ENCODE measurements around the gene G0S2. TPM values are rescaled to one million over a fixed set of nuclear protein-coding genes. Genes with fewer than 3 reads are reported as not detected.

Gene G0S2
- polyA plus RNA-seq, 1 donor = 5.3 TPM

DNA sequence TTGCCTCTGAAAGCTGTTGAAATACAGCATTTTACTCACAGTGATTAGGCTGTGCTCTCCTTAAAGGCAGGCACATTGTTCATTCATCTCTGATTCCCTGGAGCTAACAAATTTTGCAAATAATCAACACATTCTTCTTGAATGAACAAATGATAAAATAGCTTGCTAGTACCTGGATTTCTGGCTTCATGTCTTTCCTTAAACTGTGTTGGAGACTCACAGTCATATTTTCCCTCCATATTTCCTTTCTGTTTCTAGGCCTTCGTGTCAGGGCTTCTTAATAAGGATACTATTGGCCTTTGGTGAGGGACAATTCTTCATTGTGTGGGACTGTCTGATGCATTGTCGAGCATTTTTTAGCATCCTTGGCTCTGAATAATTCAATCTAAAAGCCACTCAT lies 39.1 kb downstream of the G0S2 start:
- DNase-seq = no peak

DNA sequence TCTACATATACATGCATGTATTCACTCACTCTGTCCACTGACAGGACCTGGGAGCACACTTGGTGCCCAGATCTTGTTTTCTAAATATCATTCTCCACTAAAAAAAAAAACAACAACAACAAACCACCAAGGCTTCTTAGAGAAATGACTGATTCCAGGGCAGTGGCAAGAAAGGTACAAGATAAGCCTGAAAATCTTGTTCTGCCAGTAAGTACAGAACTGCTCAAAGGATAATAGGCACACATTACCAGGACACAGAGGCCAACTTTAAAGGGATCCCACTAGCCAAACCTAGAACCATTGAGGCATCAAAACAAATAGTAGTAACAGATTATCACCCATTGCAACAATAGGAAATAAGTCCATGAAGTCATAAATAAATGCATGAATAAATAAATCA lies 40.1 kb downstream of the G0S2 start:
- no peak for DNase-seq

DNA sequence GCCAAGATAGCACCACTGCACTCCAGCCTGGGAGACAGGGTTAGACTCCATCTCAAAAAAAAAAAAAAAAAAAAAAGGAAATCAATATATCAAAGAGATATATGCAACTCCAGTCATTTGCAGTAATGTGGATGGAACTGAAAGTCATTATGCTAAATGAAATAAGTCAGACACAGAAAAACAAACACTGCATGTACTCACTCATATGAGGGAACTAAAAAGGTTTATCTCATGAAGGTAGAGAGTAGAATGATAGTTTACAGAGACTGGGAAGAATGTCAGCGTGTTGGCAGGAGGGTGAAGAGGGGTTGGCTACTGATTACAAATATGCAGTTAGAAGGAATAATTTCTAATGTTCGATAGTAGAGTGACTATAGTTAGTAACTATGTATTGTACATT lies 42.6 kb downstream of the G0S2 start:
- DNase-seq = no peak

DNA sequence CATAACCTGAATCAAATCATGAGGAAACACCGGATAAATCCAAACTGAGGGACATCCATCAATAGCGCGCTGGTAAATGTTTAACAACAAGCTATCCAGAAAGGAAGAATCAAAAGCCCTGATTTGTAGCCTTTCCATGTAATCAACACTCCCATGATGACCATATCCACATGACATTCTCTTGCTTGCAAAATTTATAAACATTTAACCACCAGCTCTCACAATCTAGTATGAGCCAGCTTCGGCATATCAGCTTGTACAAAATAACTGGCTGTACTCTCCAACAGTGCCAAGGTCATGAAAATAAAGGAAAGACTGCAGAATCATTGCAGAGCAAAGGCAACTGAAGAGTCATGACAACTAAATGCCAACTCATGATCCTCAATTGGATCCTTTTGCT lies 45.1 kb downstream of the G0S2 start:
- DNase-seq = no peak

DNA sequence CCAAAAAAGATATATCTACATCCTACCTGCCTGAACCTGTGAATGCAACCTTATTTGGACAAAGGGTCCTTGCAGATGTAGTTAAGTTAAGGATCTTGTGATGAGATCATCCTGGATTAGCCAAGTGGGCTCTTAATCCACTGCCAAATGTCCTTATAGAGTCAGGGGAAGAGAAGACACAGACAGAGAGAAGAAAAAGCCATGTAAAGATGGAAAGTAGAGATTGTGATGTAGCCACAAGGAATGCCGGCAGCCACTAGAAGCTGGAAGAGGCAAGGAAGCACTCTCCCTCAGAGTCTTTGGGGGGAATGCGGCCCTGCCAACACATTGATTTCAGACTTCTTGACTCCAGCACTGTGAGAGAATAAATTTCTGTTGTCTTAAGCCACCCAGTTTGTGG lies 45.6 kb downstream of the G0S2 start:
- DNase-seq = no peak

DNA sequence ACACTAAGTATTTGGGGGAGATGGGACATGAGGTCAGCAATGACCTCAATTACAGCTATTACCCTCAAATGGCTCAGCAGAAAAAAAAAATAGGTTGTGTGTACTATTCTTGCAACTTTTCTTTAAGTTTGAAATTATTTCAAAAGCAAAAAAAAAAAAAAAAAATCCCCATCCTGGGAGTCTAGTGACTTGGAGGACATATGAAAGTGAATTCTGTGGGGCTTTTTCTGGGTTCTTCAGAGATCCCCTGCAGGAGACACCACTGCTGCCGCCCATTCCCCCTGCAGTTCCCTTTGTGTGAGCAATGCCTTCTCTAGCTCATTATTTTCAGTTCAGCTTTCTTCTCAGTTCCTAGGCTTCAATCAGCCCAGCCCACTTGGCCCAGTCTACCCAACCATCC lies 46.1 kb downstream of the G0S2 start:
- DNase-seq = no peak

DNA sequence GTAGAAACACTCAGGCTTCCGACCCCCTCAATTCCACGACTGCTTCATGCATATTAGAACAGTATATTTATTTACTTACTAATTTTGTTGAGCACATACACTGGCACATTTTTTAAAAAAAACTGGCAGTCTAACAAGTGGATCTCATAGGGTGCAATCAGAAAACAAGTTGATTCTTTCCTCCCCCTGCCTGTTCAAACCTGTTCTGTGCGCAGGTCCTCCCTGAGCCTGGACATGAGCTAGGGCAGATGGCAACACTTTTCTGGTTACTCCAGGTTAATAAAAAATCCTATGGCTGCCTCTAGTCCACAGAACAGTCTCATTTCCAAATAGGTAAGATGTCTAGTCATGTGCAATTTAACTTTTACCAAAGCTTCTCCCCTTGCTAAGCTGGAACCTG lies 48.1 kb downstream of the G0S2 start:
- DNase-seq = no peak

DNA sequence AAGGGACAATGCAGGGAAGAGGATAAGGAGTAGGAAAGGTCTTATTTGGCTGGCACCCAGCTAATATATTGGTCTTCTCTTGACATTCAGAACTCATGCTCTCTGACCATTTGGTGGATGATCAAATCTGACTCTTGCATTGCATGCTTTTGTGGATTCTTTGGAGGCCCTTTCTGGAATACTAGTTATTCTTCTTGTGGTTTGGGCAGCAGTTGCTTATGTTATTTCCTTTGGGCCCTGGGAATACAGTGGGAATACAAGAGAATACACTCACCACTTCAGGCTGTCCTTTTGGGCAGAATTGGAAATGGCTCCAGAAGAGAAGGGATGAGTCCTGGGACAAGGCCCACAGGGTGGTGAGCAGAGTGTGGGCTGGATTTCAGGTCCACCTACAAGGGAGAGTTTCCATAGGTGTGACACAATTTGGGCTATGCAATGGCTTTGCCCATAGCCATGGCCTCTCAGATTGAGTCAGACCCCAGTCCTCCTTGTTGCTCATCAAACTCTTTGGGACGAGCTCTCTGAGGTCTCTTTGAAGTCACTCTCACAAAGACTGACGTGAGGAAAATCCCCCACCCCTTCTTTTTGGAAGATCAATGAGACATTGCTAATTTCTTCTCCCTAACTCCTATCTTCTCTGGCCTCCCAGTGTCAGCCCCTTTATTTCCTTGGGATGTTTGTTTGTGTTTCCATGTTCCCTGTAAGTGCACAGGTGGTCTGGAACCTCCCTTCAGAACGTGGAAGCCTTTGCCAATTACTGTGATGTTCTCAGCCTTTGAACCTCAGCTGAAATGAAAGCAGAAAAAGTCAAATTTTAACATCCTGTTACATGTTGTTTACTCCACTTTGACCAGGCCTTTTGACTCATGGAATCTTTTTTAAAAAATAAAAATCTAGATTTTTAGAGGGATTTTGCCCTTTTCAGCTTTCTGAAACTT lies 48.8 kb downstream of the G0S2 start:
- DNase-seq = no peak

Other genes with a start within 250 kb of the G0S2 start
- 5.2 TPM for gene CAMK1G, start 91.7 kb upstream of the G0S2 start, polyA plus RNA-seq (ENCODE audit: insufficient read length)
- 0.58 TPM for gene LAMB3, start 23.0 kb upstream of the G0S2 start, polyA plus RNA-seq (ENCODE audit: insufficient read length)
- gene HSD11B1, start 29.4 kb downstream of the G0S2 start, polyA plus RNA-seq (ENCODE audit: insufficient read length) = not detected
- 1.7 TPM for gene TRAF3IP3, start 80.6 kb downstream of the G0S2 start, polyA plus RNA-seq (ENCODE audit: insufficient read length)
- 4.3 TPM for gene C1orf74, start 109.1 kb downstream of the G0S2 start, polyA plus RNA-seq (ENCODE audit: insufficient read length)
- gene IRF6, start 130.7 kb downstream of the G0S2 start, polyA plus RNA-seq (ENCODE audit: insufficient read length) = 18.6 TPM
- gene UTP25, start 152.6 kb downstream of the G0S2 start, polyA plus RNA-seq (ENCODE audit: insufficient read length) = 11.9 TPM